ENCODE results near the gene FOXA2. TPM values are rescaled to one million over a fixed set of nuclear protein-coding genes. Genes with fewer than 3 reads are reported as not detected.

The FOXA2 gene
- total RNA-seq, 2 donors from 2014 or later, result 0.34 to 0.59 TPM

DNA sequence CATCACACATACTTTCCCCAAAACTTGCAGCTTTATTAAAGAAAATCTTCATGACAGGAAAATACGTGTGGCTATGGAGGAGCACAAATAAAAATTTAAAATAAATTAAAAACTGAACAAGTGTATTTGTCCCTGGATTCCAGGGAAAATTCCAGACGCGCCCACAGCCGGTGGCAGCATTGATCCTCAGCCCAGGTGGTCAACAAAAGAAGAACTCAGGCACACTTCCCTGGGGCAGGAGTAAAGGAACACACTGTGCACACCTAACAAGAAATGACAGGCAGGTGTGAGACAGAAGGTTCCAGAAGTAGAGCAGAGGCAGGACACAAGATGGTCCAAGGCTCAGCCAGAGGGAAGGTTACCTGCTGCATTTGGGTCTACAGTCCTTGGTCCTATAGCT, 36.3 kb downstream of the FOXA2 start:
- no peak overlapping the region for H3K27ac ChIP-seq
- peaks cover 4% of the 10 kb centered on the region for H3K27me3 ChIP-seq (replicated peaks; ENCODE audit: insufficient read depth)
- WGBS, result 29% methylated on average over 4 of the region's 4 CpGs
- intact Hi-C loops (cut with DNase I), result no loop called here
- no peak overlapping the region for H3K4me3 ChIP-seq
- DNase-seq (ENCODE audit: low spot score), result no peak
- H3K4me1 ChIP-seq (replicated peaks), result no peaks in the 10 kb centered on the region
- H3K36me3 ChIP-seq, result no peaks in the 10 kb centered on the region
- TF ChIP-seq POLR2AphosphoS5 (IDR thresholded peaks at IDR 0.05) (no peak), POLR2A (IDR thresholded peaks at IDR 0.05) (no peak)
- TF ChIP-seq, protein P1, sequence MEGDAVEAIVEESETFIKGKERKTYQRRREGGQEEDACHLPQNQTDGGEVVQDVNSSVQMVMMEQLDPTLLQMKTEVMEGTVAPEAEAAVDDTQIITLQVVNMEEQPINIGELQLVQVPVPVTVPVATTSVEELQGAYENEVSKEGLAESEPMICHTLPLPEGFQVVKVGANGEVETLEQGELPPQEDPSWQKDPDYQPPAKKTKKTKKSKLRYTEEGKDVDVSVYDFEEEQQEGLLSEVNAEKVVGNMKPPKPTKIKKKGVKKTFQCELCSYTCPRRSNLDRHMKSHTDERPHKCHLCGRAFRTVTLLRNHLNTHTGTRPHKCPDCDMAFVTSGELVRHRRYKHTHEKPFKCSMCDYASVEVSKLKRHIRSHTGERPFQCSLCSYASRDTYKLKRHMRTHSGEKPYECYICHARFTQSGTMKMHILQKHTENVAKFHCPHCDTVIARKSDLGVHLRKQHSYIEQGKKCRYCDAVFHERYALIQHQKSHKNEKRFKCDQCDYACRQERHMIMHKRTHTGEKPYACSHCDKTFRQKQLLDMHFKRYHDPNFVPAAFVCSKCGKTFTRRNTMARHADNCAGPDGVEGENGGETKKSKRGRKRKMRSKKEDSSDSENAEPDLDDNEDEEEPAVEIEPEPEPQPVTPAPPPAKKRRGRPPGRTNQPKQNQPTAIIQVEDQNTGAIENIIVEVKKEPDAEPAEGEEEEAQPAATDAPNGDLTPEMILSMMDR (IDR thresholded peaks at IDR 0.05), result no peak
- H3K9me3 ChIP-seq, result no peaks in the 10 kb centered on the region

GRCh38 chr20:22546344-22546743, 38.0 kb downstream of the FOXA2 start:
- Histone ChIP-seq H3K27me3 (replicated peaks; ENCODE audit: insufficient read depth) (peaks cover 4% of the 10 kb centered on the region), H3K36me3 (no peaks in the 10 kb centered on the region), H3K9me3 (no peaks in the 10 kb centered on the region), H3K27ac (no peak overlapping the region), H3K4me3 (no peak overlapping the region), H3K4me1 (replicated peaks) (no peaks in the 10 kb centered on the region)
- intact Hi-C loops (cut with DNase I), result no loop called here
- DNase-seq (ENCODE audit: low spot score), result no peak
- WGBS, result 52% methylated on average over 3 of the region's 3 CpGs
- TF ChIP-seq, protein P1 (IDR thresholded peaks at IDR 0.05), result no peak
- TF ChIP-seq POLR2A (IDR thresholded peaks at IDR 0.05), result no peak
- TF ChIP-seq POLR2AphosphoS5 (IDR thresholded peaks at IDR 0.05), result no peak

- no peak for DNase-seq (ENCODE audit: low spot score)
- H3K27ac ChIP-seq, result no peak overlapping the region
- no peaks in the 10 kb centered on the region for H3K4me1 ChIP-seq (replicated peaks)
- TF ChIP-seq POLR2AphosphoS5 (IDR thresholded peaks at IDR 0.05), result no peak
- TF ChIP-seq, protein P1 (IDR thresholded peaks at IDR 0.05), result no peak
- no peak for TF ChIP-seq POLR2A (IDR thresholded peaks at IDR 0.05)
- H3K27me3 ChIP-seq (replicated peaks; ENCODE audit: insufficient read depth), result no peaks in the 10 kb centered on the region
- H3K4me3 ChIP-seq, result no peak overlapping the region
- no peaks in the 10 kb centered on the region for H3K36me3 ChIP-seq
- no peaks in the 10 kb centered on the region for H3K9me3 ChIP-seq
- intact Hi-C loops (cut with DNase I), result no loop called here
These were observed 39.3 kb downstream of the FOXA2 start for GRCh38 chr20:22545045-22545444.

DNA sequence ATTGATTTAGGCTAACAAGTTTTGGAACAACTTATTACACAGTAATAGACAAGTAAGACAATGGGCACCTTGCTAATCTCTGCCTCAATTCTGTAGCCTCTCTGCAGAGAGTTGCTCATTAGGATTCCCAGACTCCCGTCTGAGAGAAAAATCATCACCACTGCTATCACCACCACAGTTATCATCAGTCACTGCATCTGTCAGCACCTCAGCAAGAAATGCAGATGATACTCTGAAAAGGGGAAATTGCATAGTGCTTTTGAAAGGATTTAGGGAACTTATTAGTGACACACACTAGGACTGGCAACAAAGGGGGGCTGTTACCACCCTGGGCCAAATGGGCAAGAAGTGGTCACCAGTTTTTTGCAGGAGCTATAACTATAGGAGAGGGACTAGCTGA, 39.9 kb downstream of the FOXA2 start:
- Histone ChIP-seq H3K27me3 (replicated peaks; ENCODE audit: insufficient read depth) (no peaks in the 10 kb centered on the region), H3K36me3 (no peaks in the 10 kb centered on the region), H3K4me3 (no peak overlapping the region), H3K9me3 (no peaks in the 10 kb centered on the region), H3K27ac (no peak overlapping the region), H3K4me1 (replicated peaks) (no peaks in the 10 kb centered on the region)
- no peak for DNase-seq (ENCODE audit: low spot score)
- 78% methylated on average over 1 of the region's 1 CpG for WGBS
- TF ChIP-seq, protein P1 (IDR thresholded peaks at IDR 0.05), result no peak
- TF ChIP-seq POLR2A (IDR thresholded peaks at IDR 0.05), result no peak
- no peak for TF ChIP-seq POLR2AphosphoS5 (IDR thresholded peaks at IDR 0.05)
- intact Hi-C loops (cut with DNase I), result no loop called here

- WGBS, result 43% methylated on average over 1 of the region's 1 CpG
- Histone ChIP-seq H3K36me3 (no peaks in the 10 kb centered on the region), H3K27ac (no peak overlapping the region), H3K27me3 (replicated peaks; ENCODE audit: insufficient read depth) (no peaks in the 10 kb centered on the region), H3K4me1 (replicated peaks) (no peaks in the 10 kb centered on the region), H3K9me3 (no peaks in the 10 kb centered on the region), H3K4me3 (no peak overlapping the region)
- intact Hi-C loops (cut with DNase I), result no loop called here
- TF ChIP-seq, protein P1 (IDR thresholded peaks at IDR 0.05), result no peak
- TF ChIP-seq POLR2A (IDR thresholded peaks at IDR 0.05), result no peak
- TF ChIP-seq POLR2AphosphoS5 (IDR thresholded peaks at IDR 0.05), result no peak
- DNase-seq (ENCODE audit: low spot score), result no peak
These were observed 41.9 kb downstream of the FOXA2 start for GRCh38 chr20:22542427-22542826.

Data from prostate gland (tissue), 2 donors.